Dedifferentiated amniotic fluid mesenchymal stem cell (primary cell): Measurements from ENCODE around the gene GINS3.

ENCODE experiments used
- DNase-seq: peaks from one replicate; pipeline ENCODE4 v3.0.0-alpha.2; 2016; ENCODE audit errors: extremely low spot score

GINS3 gene

DNA sequence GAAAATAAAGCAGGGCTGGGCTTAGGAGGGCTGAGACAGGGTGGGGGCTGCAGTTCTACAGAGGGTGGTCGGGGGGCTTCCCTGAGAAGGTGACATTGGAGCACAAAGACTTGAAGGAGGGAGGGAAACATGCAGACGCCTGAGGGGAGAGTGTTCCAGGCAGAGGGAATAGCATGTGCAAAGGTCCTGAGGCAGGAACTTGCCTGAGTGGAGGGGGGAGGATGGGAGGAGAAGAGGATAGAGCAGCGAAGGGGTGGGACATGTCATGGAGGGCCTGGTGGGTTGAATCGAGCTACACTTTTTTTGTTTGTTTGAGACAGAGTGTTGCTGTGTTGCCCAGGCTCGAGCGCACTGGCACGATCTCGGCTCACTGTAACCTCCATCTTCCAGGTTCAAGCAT lies 33.0 kb downstream of the GINS3 start:
- DNase-seq, result no peak

DNA sequence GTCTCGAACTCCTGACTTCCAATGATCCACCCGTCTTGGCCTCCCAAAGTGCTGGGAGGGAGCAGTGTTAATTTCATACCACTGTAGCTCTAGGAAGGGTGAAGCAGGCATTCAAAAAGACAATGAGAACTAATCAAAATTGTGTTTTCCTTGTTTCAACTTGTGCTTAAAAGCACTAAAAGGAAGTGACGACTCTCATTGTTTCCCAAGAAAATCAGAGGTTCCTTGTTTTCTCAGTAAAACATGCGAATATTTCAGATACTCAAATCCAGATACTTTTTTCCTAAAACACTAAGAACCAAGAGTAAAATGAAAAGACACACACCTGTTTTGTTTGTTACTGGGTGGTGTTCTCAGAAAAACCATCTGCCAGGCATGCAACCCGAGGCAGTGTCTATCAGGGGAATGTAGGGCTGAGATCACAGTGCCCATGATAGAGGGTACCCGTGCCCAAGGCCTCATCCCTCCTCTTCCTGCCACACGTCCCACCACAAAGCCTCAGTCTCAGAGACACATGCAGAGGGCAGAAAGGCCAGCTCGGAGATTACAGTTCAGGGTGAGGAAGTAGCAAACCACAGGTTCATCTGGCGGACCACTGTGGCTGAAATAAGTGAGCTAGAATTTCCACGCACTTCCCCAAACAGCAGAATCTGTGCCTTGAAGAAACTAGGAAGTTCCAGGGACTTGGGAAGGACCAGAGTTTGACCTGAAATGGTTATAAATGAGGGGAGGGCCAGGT lies 33.7 kb downstream of the GINS3 start:
- no peak for DNase-seq

DNA sequence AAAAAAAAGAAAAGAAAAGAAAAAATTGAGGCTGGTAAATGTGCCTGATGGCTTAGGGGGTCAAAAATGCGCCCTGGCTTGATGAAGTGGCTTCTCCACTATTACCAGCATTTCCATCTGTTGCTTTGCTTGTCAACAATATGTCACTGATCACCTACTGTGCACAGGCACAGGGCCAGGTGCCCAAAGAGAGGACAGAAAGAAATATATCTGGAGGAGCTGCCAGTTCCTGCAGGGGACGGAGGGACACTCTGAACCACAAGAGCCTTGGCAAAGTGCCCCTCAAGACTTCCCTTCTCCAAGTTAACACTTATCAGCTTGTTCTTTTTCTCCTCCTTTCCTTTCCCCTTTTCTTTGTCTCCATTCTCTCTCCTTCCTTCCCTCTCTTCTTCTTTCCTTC lies 34.7 kb downstream of the GINS3 start:
- no peak for DNase-seq

DNA sequence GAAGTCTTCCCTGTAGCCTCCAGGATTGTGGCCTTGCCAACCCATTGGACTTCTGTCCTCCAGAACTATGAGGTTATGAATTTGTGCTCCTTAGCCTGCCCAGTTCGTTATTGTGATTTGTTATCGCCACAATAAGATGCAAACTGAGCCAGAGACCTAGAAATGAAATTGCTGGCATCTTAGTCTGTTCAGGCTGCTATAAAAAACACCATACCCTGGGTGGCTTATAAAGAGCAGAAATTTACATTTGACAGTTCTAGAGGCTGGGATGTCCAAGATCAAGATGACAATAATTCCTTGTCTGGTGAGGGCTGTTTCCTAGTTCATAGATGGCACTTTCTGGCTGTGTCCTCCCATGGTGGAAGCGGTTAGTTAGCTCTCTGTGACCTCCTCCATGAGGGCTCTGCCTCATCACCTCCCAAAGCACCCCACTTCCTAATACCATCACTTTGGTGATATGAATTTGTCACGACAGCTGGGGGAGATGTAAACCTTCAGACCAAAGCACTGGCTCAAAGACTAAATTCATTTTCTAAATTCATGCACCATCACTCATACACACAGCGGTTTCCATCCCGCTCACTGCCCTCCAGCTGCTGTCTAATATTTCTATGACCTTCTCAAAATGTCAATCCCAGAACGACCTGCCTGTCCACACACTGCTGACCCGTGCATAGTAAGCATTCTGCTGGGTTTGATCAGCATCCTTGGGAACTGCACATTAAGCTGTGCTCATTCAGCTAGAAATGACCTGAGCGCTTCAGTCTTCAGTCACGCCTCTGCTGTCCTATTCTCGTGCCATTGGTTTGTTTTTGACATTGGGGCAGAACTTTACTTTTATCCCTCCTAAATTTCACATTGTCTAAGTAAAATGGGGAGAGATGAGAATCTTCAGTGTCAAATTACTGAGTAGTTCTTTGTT lies 36.6 kb downstream of the GINS3 start:
- no peak for DNase-seq

DNA sequence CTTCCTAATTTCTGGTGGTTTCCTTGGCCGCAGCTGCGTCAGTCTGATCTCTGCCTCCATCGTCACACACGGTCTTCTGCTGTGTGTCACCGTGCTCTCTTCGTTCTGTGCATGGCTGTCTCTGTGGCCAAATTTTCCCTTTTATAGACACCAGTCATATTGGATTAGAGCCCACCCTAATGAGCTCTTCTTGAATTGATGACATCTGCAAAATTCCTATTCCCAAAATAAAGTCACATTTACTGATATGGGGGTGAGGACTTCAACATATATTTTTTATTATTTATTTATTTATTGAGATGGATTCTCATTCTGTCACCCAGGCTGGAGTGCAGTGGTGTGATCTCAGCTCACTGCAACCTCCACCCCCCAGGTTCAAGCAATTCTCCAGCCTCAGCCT lies 38.4 kb downstream of the GINS3 start:
- DNase-seq, result no peak

DNA sequence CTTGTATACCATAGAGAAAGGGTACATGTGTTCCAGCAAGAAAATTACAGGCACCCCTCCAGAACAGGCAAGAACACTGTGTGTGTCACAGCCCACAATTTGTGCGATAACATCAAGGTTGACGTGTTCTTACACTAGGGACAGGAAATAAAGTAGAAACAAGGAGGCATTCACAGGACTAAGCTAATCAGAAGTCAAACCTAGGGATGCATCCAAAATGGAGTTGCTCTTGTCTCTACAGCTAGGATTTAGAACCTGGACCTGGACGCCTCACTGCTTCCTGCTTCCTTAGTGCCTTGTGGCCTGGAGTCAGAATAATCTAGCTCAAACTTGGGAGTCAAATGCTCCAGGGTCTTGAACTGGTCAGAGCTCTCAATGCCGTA lies 41.3 kb downstream of the GINS3 start:
- DNase-seq, result no peak

DNA sequence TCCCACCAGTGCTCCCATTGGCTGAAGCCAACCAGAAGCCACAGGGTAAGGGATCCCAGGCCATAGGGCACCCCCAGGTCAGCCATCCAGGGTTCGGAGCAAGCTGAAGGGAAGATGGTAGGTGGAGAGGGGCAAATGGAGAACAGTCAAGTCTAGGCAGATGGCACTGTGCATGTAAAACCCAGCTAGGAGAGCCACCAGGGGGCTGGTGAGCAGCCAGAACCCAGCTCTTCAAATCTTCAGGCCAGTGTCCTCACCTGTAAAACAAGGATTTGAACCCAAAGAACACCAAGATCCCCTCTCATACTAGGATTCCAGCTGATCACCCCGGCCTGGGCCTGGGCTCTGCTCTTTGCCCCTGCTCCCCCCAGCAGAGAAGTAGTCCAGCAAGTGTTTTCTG lies 43.5 kb downstream of the GINS3 start:
- DNase-seq, result no peak

DNA sequence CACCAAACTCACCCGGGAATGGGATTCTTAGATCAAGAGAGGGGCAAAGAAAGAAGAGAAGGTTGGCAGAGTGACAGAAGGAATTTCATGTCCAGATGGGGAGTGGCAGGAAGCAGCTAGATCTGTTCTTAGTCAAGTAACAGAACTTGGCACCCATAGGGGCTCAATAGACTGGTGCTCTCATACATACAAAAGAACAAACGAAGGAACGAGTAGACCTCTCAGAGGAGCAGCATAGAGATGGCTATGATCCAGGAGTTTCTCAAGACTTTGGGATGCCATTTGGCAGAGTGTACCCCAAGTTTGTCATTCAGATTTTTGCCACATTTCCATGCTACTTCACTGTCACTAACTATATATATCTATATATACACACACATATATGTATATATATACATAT lies 47.9 kb downstream of the GINS3 start:
- DNase-seq, result no peak

DNA sequence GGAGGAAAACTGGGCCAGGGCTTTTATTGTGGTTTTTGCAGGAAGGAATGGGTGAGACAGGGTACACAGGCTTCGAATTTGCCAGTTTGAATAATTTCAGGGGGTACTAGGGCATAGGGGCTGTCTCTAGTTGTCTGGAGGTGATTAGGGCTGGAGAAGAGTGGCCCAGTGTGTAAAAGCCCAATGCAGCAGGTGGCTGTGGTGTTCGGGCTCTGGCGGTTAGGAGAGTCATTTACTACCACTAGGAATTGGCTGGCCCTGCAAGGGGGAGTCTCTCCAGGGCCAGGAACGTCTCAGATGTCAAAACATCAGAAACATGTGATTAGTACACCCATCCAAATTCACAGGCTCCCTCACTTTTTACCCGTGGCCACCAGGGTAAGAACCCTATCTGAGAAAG lies 50.3 kb downstream of the GINS3 start:
- DNase-seq, result no peak

DNA sequence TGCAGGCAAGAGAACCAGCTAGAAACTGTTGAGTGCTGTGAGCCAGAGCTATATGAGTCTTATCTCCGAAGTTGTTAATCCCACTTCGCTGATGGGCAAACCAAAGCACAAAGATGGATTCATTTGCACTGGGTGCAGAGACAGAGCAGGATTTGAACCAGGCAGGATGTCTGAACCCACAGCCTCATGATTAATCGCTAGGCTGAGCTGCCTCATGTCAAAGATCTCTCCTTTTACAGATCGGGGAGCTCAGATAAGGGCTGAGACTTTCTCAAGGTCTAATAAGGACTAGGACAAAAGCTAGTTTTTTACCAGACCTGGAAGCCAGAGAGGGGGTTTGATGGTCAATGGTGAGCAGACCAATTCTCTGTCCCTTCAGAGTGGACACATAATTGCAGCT lies 51.5 kb downstream of the GINS3 start:
- DNase-seq, result no peak

DNA sequence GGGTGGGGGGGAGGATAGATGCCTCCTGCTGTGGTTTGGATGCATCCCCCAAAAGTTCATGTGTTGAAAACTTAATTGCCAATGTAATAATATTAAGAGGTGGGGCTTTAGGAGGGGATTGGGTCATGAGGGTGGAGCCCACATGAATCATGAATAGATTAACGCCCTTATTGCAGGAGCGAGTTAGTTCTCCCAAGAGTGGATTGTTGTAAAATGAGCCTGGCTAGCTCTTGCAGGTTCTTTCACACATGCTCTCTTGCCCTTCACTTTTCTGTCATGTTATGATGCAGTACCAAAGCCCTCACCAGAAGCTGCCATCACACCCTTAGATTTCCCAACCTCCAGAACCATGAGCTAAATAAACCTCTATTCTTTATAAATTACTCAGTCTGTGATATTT lies 52.0 kb downstream of the GINS3 start:
- no peak for DNase-seq

DNA sequence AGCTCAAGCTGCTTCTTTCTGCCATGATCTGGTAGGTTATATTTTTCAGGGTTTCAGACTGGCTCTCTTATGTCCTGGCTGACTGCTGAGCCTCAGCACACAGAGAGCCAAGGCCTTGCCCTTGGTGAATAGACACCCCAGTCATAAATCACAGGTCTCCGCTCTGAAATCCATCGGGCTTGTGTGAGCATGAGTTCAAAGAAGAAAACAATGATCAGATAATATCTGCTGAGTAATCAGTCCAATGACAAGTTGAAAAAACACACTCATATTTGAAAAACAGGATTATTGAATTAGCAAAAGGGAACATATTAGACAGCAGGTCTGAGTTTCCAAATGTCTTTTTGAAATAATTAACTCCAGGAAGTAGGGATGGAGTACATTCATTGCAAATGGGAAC lies 56.6 kb downstream of the GINS3 start:
- DNase-seq, result no peak

DNA sequence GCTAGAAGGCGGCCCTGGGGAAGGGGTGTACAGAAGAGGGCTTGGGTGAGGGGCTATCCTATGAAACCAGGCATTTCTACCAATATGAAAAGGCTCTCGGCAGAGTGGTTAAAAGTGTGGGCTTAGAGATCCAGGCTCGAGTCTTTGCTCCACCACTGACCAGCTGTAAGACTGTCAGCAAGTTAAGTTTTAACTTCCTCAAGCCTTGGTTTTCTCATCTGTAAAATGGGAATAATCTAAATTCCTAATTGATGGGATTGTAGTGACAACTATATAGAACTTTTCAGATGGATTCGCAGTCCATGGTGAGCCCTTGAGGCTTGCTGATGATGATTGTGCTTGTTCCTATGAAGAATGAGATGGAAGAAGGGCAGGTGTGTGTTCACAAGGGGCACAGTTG lies 57.0 kb downstream of the GINS3 start:
- no peak for DNase-seq

DNA sequence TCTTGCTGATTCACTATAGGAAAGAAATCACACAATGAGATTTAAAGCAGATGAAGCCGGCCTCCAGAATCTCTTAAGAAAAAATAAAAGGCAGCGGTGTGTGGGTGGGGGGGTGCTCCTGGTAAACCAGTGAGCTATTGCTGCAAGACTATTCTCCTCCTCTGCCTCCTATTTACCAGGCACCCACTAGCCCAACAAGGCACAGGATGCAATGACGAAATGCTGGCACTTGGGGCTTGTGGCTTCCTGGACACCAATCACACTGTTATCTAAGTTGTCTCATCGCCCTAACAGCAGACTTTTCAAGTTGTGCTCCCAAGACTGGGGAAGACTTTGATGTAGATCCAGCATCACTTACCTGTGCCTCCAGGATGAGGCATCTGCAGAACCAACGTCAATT lies 57.5 kb downstream of the GINS3 start:
- no peak for DNase-seq

DNA sequence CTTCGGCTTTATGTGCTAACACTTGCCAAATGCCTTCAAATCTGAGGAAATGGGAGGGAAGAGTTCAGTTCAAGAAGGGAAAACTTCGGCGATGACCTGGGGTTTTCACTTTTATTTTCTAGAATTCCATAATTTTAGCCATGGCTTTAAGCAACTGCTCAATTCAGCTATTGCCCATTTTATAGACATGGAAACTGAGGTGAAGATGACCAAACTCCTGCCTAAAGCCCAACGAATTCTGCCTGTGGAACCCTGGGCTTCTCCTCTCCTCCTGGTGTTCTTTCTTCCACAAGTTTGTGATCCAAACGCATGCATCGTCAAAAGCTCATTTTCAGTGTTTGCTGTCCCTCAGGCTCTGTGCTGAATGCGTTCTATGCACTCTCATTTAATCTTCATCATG lies 58.3 kb downstream of the GINS3 start:
- DNase-seq, result no peak

DNA sequence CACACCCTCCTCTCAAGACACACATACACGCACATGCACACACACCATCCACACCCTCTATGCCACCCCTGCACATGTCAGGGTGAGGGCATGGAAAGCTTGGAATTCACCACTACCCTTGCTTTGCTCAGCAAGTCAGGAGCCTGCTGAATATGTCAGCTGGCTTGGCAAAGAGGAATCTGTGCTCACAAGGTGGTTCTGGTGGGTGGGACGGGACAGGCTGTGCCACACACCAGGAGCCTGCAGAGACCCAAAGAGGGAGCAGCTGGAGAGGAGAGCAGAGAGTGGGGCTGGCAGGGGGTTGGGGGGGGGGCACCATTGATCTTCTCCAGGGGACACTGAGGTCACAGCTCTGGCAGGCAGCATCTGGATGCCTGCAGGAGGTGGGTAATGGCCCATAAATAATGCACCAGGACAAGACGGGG lies 59.0 kb downstream of the GINS3 start:
- DNase-seq, result no peak

DNA sequence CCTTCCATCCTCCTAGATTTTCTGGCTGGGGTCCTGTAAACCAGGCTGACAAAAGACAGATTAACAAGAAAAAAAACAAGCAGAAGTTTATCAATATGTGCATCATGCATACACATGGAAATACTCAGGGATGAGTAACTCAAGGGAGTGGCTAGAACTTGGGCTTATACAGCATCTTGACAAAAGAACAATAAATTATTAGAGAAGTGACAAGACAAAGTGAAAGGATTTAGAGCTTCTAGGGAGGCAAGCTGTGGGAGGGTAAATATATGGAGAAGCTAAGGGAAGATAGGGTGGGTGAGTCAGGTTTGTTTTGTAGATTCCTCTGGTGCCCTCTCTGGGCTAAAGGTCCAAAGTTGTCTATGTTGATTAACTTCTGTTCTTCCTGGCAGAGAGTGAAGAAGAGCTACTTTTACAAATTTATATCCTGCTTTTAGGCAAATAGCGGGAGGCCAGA lies 59.7 kb downstream of the GINS3 start:
- no peak for DNase-seq

DNA sequence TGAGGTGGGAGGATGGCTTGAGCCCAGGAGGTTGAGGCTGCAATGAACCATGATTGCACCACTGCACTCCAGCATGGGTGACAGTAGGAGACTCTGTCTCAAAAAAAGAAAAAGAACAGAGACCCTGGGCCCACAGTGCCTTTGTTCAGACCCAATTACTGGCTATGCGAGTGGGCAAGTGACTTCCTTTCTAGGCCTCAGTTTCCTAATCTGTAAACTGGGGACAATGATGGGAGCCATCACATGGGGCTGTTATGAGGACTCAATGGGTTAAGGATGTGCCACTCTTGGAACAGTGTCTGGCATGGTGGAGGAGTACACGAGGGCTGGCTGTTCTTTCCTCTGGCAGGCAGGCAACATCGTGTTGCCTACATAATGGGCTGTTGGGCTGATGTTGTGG lies 60.4 kb downstream of the GINS3 start:
- DNase-seq, result no peak

DNA sequence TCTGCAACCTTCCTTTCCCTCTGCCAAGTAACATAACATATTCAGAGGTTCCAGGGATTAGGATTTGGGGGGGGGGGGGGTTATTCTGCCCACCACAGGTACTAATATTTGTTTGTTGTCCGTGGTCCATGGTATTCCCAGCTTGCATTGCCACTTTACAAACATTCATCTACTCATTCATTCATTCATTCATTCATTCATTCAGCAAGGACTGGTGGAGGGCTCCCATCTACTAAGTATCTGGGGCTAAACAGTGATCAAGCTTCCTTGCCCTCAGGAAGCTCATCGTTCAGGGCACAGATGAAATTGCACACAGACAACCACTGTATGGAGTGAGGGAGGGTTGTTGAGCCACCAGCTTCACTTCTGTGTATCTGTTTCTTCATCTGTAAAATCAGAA lies 61.9 kb downstream of the GINS3 start:
- no peak for DNase-seq

DNA sequence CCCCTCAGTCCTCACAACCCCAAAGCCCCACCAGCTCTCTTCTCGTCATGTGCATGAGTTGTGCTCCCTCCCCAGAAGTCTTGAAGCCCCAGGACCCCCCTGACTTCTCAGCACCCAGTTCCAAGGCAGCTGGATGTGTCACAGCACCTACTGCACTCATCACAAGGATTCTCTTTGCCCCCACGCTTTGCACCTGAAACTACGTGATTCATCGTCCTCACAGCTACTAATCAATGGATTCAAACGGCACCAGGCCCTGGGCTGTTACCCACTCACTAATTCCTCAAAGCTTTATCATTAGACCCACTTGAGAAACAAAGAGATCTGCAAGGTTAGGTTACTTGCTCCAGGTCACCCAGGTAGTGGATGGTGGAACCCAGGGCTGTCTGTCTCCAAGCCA lies 62.6 kb downstream of the GINS3 start:
- no peak for DNase-seq
